ENCODE data around the gene PMAIP1.

PMAIP1 gene

DNA sequence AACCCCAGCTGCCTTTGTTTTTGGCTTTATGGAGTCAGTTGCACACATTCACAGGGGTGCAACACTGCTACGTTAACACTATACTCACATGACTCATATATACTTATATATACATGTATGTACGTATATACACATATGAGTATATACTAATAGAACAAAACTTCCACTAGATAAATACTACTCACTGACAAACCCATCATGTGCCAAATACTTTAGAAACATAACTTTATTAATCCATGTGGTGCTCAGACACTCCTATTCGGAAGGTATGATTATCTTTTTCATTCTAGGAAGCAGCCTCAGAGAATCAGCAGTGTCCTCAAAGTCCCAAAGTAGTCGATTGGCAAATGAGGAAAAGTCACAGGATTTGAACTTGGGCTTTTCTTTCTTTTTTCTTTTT is 7.9 kb downstream of the PMAIP1 start:
- H3K4me3 ChIP-seq (ENCODE audit: low read length) = no peak overlapping the region
- DNase-seq (ENCODE audit: low read depth) = no peak
- TF ChIP-seq CTCF (conservative IDR thresholded peaks at IDR 0.05; ENCODE audit: low read depth, low read length) = no peak

DNA sequence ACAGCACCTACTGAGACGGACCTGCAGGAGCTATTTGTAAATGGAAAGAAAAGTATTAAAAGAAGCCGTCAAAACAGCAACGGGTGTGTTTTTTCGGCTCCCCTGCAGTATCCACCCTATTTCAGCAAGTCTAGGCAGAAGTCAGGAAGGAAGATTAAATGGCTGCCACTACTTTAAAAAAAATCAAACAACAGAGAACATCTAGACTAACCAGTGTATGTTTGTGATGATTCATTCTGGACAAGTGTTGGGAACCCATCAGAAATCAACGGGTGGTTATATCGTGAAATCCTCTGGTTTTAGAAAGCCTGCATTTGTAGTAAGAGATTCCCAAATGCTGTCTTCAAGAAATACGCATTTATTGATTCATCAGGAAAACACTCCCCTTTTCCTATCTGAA is 9.0 kb downstream of the PMAIP1 start:
- no peak for DNase-seq (ENCODE audit: low read depth)
- TF ChIP-seq CTCF (conservative IDR thresholded peaks at IDR 0.05; ENCODE audit: low read depth, low read length) = no peak

GRCh38 chr18:59909289-59910036 is 9.7 kb downstream of the PMAIP1 start:
- DNase-seq (ENCODE audit: low read depth) = no peak
- H3K4me3 ChIP-seq (ENCODE audit: low read length) = no peak overlapping the region
- no peak for TF ChIP-seq CTCF (conservative IDR thresholded peaks at IDR 0.05; ENCODE audit: low read depth, low read length)

More for the DNA sequence above, 9.0 kb downstream of the PMAIP1 start:
- H3K4me3 ChIP-seq (ENCODE audit: low read length) = no peak overlapping the region

DNA sequence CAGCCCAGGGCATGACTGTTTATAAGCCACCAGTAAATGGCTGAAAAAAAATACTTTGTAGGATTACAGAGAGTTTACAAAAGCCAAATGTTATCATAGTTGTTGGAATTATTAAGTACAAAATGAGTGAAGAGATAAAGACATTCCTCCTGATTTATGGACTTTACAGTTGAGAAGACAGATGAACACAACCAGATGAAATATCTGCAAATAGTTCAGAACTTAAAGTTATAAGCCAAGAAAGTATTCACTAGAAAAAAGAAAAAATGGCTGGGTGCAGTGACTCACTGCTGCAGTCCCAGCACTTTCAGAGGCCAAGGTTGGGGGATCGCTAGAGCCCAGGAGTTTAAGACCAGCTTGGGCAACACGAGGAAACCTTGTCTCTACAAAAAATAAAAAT is 11.2 kb downstream of the PMAIP1 start:
- TF ChIP-seq CTCF (conservative IDR thresholded peaks at IDR 0.05; ENCODE audit: low read depth, low read length) = no peak
- H3K4me3 ChIP-seq (ENCODE audit: low read length) = no peak overlapping the region
- peak; percentile 88 for DNase-seq (ENCODE audit: low read depth)

GRCh38 chr18:59911600-59911999 is 11.8 kb downstream of the PMAIP1 start:
- no peak for TF ChIP-seq CTCF (conservative IDR thresholded peaks at IDR 0.05; ENCODE audit: low read depth, low read length)
- no peak overlapping the region for H3K4me3 ChIP-seq (ENCODE audit: low read length)
- DNase-seq (ENCODE audit: low read depth) = no peak

- no peak overlapping the region for H3K4me3 ChIP-seq (ENCODE audit: low read length)
- no peak for TF ChIP-seq CTCF (conservative IDR thresholded peaks at IDR 0.05; ENCODE audit: low read depth, low read length)
- DNase-seq (ENCODE audit: low read depth) = no peak
Measured at GRCh38 chr18:59912007-59912550, 12.3 kb downstream of the PMAIP1 start.

- TF ChIP-seq CTCF (conservative IDR thresholded peaks at IDR 0.05; ENCODE audit: low read depth, low read length) = no peak
- DNase-seq (ENCODE audit: low read depth) = no peak
- no peak overlapping the region for H3K4me3 ChIP-seq (ENCODE audit: low read length)
Measured at GRCh38 chr18:59915606-59916005, 15.8 kb downstream of the PMAIP1 start.
